Activated T-cell treated with anti-CD3 and anti-CD28 coated beads for 48 hours (primary cell): ENCODE data around the gene GAB1.
A peak's percentile ranks its signal among the peaks of the same experiment; 100 is the strongest.

Experiments
- DNase-seq: peaks from one replicate; pipeline ENCODE4 v3.0.0-alpha.2; 2020; ENCODE audit warnings: low read depth

Gene GAB1

DNA sequence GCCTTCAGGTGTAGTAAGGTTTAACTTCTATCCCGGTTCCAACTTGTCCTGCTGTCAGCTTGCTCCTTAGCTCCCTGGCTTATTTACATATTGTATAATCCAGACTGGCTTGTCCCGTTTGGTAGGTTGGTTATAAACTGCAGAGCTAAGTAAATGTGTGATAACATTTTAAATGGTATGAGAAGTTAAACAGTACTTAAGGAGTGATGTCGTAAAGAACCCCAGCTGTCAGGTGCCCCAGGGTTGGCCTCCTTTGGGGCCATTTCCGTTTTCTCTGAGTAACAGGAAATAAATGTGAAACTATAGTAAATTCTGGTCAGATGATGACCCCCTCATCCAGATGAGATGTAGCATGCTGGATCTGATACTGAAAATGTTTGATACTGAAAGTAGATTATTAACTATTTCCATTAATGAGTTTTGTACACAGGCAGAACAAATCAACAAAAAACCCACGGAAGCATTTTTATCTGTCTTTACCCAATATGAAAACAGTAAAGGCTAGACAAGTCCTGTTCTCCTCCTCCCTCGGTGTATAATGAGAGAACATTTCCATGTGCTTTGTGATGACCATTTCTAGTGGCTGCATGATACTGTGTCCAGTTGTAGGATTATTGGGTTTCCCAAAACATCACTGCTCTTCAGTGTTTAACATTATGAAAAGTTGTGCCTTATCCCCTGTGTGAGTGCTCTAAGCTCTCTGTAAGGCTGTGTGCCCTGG, 22.4 kb downstream of the GAB1 start:
- DNase-seq, result peak; percentile 17

DNA sequence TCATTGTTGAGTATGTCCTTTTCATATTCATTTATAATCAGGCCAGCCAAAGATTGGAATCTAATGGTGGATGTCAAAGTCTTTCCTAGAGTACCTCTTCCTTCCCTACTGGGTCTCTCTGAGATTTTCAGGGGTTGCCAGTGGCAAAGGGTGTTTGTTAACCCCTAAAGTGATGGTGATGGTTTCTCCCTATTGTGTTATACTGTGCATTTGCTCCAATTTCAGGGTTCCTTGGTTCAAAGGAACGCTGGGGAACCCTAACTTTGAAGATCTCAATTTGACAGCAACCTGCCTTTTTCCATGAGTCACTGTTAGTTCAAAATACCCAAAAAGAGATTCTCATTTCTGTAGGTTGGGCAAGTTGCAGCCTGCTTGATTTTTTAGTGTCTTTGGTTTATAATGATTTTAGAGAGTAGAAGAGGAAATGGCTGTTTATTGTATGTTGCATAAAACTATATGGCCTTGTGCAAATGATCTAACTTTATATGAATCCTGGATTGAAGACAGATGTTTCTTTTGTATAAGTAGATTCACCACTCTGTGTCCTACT, 23.0 kb downstream of the GAB1 start:
- no peak for DNase-seq

DNA sequence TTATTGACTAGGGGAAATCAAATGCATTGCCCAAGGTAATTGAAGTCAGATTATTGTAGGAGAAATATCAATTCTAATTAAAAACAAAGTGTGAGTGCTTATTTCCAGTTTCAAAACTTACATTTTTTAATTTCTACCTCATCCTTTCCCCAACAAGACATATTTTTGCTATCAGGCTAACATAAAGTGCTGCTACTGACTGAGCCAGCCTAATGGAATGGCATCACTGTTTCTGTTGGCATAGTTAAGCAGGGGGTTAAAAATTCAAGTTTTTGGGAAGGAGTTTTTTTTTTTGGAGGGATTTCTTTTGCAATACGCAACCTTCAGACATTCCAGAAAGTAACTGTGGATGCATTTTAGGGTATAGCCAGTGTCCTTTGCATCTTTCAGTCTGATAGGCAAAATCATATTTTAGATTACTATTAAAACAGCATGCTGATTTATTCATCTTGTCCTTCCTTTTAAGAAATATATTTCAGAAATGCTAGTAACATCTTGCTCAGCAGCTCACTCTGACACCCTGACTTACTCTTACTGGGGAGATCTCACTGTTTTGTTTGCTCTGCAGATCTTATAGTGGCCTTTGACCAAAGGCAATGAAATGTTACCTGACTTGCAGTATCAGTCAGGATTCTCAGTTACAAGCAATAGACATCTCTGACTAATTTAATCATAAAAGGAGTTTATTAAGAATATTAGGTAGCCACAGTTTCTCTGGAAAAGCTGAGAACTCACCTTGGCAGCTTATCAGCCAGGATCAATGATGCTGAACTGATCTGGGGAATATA, 24.4 kb downstream of the GAB1 start:
- DNase-seq, result no peak

DNA sequence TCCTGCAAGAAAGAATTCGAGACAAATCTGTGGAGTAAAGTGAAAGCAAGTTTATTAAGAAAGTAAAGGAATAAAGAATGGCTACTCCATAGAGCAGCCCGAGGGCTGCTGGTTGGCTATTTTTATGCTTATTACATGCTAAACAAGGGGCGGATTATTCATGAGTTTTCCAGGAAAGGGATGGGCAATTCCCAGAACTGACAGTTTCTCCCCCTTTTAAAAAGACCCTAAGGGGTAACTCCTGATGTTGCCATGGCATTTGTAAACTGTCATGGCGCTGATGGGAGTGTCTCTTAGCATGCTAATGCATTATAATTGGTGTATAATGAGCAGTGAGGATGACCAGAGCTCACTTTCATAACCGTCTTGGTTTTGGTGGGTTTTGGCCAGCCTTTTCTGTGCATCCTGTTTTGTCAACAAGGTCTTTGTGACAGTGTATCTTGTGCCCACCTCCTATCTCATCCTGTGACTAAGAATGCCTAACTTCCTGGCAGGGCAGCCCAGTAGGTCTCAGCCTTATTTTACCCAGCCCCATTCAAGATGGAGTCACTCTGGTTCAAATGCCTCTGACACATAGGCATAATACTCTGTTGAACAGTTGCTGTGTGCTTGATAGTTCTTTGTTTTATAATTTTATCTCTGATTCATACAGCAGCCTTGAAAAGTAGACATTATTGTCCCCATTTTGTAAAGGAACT, 25.8 kb downstream of the GAB1 start:
- DNase-seq, result no peak

DNA sequence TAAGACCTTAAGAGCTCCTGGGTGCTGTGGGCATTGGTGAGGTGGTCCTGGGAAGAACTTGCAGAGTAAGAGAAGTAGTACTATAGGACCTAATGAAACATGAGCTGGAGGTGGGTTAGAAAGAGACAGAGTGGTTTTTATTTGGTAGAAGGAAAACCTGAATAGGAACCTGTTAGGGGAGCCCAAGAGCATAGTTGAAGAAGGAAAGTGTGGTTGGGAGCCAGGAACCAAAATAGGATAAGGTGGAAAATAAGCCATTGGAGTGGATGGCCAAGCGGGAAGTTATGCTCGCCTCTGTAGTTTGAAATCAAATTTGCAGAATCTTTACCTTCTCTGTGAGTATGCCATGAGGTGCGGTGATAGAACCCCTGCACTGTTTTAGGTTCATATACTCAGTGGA, 26.7 kb downstream of the GAB1 start:
- DNase-seq, result no peak

DNA sequence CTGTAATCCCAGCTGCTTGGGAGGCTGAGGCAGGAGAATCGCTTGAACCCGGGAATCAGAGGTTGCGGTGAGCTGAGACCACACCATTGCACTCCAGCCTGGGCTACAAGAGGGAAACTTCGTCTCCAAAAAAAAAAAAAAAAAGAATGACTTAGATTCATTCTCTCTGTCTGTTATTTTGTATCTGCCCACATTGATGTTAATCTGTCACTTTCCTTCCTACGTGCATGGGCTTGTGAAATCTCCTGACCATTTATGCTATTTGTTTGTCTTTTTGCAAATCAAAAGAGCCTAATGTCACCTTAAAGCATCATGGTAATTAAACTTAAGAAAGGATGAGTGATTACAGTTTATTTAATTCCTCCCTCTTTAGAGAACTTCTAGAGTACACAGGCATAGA, 27.4 kb downstream of the GAB1 start:
- DNase-seq, result no peak

DNA sequence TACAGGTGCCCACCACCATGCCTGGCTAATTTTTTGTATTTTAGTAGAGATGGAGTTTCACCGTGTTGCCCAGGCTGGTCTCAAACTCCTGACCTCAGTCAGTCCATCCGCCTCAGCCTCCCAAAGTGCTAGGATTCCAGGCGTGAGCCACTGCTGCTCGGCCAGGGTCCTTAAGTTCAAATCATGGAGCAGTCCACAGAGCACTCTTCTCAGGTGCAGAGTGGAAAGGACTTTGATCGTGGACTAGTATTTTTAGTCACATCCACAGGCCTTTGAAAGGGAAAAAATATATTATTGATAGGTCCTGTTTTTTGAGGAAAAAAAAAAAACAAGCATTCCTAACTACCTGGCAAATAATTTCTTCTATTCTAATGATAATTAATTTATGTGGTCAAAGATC, 31.2 kb downstream of the GAB1 start:
- no peak for DNase-seq

DNA sequence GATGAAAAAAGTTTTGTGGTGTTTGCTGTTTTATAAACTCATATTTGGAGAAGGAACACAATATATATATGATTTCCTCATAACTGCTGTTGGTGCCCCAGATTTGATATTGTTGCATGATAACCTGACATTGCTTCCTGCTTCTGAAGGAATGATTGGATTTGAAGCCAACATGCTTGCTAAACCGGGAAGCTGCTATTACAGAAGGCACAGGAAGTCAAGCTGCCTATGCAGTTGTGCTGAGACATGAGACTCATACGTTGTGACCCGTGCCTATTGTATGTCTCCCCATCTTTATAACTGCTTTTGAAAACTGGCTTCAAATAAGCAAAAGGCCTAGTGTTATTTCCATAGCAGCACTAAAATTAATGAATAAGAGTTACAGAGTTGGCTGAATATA, 32.9 kb downstream of the GAB1 start:
- no peak for DNase-seq

DNA sequence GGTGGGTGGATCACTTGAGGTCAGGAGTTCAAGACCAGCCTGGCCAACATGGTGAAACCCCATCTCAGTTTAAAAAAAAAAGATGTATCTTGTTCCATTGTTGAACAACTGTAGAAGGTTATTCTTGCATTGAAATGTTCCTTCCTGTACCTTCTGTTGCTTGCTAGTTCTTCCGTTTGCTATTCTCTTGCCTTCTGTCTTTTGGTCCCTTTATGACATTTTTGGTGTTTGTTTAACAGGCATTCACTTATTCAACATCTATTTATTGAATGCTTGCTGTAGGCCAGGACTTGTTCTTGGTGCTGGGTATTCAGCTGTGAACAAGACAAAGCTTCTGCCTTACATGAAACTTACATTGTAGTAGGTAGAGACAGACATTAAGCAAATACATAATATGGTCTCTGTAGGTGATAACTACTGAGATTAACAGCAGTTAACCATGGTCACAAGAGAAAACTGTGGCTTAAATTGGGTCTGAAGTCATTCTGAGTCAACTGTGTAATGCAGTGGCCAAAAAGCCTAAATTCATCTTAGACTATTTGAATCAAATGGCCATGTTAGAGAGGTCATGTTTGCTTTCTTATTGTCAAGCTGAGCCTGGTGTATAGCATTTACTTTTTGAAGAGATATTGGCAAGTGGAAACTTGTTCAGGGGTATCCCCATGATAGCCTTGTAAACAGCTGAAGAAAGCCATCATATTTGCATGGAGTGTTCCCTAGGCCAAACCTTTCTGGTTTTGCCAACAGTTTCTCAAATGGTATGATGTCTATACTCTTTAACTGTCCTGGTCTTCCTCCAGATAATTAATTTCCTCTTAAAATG, 35.6 kb downstream of the GAB1 start:
- no peak for DNase-seq

DNA sequence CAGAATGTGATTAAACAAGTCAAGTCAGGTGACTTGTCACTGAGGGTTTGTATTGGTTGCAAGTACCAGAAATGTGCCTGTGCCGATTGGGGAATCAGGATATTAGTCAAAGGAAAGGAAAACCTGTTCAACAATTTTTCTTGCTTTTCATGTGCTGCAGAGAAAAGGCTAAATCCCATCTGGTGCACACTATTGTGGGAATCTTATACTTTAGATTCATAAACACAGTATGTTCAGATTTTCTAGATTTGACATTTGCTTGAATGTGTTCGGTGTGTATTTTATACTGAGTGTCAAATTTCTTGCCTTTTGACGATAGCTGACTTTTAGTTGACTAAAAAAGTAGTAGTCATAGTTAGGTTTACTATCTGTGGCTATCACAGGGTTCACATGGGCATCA, 37.6 kb downstream of the GAB1 start:
- no peak for DNase-seq

DNA sequence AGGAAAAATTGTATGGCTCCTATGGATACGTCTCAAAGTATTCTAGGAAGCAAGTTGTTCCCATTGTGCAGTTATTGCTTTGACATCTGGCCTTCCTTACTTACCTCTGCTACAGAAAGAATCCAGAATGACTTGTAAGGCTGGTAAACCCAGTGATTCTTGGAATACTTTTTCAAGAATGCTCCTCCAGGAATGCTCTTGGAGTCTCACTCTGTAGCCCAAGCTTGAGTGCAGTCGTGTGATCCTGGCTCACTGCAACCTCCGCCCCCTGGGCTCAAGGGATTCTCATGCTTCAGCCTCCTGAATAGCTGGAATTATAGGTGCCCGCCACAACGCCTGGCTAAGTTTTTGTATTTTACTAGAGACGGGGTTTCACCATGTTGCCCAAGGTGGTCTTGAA, 38.1 kb downstream of the GAB1 start:
- DNase-seq, result no peak

DNA sequence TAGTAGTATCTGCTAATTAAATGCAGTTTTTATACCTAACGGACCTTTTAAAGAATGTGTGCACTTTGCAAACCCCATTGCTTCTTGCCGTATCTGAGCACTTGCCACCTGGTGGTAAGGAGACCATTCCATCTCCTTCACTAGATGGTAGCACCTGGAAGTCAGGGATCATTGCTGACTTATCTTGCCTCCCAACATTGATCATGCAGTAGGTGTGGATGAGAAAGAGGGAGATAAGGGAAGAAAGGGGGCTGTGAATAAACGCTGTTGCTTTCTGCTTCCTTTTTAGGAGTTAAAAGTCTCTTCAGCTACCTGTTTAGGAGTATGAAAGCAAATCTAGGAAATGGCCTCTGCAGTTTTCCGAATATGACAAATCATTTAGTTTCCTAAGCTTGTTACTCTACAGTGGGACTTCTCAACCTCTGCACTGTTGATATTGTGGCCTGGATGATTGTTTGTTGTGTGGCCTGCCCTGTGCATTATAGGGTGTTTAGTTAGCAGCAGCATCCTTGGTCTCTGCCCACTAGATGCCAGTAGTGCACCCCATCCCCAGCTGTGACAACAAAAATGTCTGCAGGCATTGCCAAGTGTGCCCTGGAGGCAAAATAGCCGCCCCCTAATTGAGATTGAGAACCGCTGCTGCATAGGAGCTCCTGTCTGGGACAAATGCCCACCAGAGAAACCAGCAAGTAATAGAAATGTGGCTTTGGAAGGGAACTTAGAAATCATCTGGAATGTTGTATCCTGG, 38.8 kb downstream of the GAB1 start:
- no peak for DNase-seq

DNA sequence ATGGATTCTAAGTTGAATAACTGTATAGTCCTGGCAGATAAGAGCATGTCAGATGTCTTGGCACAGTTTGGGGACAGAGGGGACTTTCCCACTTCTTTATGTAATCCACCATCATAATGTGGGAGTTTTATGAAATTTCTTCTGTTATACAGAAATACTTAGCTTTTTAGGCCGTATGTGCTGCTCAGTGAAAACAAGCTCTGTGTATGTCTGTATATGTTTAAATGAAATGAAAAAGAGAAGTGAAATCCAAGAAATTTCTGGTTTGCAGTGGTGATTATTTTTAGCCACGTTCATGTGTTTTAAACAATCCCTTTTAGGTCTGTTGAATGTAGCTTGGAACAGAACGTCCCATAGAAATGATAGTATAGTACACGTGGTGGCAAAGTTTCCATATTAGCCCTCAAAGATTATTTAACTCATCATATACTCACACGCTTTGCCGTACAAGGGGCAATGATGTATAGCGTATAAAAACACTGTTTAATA, 41.0 kb downstream of the GAB1 start:
- no peak for DNase-seq

DNA sequence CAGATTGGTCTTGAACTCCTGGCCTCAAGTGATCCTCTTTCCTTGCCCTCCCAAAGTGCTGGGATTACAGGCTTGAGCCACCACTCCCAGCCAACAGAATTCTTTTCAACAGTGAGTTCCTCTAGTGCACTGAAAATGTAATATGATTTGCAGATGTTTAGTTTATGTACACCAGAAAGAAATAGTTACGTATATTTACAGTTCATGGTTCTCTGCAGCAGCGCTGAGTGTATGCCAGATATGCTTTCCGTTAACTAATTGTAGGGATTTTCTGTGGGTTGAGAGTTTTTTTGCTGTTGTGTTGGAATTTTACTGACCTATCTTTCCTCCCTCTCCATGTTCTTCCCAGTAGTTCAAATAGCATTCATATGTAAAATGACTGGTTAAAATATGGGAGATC, 44.0 kb downstream of the GAB1 start:
- no peak for DNase-seq

DNA sequence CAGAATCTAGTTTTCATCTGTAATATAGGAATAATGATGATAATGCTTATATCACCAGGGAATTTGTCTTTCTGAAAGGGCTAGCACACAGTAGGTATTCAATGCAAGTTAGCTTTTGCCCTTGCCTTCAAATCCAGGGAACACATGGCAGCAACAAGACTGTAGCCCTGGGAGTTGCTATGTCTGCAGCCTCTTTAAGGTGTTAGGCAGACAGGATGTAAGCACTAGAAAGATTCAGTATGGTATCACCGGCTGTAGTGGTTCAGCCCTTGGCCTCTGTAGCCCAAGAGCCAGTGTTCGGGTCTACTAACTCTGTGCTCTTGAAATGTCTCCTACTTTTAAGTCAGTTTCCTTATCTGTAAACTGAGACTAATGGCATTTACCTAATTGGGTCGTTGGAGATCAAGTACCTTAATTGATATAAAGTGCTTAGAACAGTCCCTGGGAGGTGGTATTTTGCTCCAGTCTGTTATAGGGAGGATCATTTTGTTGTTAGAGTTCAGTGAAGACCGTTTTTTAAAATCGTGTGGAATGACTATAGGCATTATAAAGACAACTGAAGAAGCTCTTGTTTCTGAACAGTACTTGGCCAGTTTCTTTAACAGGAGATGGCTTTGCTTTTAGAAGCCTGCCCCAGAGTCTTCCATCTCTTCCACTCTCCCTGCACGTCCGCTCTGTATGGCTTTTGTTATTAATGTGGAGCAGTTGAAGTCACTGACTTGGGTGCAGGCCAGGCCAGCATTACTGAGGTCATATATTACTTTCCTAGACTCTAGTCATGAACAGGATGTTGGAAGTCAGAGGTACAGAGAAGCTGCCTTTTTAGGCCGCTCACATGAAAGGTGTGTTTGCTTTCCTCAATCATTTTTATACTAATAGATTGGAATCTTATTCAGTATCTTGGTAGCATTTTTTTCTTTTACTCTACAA, 44.8 kb downstream of the GAB1 start:
- DNase-seq, result no peak

DNA sequence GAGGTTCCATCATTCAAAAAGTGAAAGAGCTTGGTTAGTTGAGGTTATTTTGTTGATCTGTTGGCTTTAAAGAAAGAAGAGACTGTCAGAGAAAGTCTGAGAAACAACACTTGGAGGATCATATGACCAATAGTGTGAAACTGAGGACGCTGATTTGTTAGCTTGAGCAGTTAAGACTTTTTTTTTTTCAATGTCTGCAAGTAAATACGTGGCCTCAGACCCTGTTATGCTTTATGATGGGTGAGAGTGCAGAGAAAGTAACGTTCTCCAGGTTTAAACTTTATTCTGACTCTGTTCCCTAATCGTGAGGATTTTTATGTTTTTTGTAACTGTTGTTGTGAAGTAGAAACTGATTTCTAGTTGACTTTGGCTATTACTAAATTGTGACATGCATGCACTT, 45.9 kb downstream of the GAB1 start:
- no peak for DNase-seq

DNA sequence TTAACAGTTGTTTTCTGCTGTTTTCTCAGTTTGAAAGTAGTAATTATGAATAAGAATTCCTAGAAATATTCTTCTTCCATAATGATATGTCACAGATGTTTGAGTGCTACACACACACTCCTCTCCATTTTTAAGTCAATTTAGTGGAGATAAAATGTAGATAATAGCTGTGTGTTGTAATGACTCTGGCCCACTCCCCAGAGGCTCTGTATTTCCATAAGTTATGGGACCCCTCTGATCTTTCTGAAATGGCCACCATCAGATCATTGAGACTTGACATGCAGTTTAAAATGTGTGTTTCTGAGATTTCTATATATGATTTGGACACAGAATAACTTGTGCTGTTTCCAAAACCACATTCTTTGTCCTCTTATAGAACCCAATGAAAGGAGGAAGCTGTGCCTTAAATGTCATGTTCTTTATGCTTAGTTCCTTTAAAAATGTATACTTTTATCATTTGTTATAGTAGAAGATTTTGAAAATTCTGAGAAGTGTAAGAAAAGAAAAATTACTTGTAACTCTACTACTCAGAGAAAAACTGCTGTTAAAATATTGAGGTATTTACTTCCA, 46.4 kb downstream of the GAB1 start:
- no peak for DNase-seq

DNA sequence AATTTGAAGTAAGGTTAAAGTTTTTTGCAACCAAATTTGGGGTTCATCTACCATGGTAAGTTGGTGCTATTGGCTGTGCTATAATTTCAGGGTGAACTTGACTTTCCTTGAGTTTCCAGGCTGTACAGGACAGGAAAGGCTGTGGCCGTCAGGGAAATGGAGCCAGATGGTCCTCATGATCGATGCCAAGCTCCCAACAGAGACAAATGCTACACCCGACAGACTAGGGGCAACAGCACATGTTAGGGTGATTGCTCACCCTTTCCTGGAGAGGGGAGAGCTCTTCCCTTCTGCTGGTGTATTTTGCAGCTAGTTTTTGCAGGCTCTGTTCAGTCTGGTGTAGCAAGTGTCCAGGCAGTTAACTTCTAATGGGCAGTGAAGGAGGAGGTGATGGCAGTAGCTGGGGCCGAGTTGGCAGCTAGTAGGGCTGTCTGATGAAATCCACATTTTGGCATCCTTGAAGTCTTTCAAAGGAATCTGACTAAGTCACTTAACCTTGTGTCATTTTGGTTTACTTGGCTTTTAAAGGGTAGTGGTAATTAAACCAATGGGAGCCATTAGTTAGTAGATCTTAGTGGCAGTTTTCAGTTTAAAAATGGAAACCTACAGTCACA, 47.8 kb downstream of the GAB1 start:
- DNase-seq, result no peak

DNA sequence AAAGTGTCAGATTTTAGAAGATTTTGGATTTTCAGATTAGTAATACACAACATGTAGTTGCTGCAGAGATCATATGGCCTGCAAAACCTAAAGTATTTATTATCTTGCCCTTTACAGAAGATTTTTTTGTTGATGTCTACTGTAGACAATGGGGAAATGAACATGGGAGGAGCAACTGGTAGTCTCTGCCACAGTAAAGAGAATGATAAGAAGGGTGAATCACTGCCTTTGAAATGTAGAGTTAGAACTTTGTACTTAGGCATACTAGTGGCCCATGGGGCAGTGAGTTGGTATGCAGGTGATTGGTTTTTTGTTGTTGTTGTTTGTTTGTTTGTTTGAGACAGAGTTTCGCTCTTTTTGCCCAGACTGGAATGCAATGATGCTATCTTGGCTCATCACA, 50.1 kb downstream of the GAB1 start:
- DNase-seq, result no peak
